ENCODE results near the gene RAD51B.

The RAD51B gene

GRCh38 chr14:68583548-68584280 lies 764.1 kb downstream of the RAD51B start:
- no peak overlapping the region for H3K4me3 ChIP-seq (ENCODE audit: low read depth, low read length)
- TF ChIP-seq, protein P1, sequence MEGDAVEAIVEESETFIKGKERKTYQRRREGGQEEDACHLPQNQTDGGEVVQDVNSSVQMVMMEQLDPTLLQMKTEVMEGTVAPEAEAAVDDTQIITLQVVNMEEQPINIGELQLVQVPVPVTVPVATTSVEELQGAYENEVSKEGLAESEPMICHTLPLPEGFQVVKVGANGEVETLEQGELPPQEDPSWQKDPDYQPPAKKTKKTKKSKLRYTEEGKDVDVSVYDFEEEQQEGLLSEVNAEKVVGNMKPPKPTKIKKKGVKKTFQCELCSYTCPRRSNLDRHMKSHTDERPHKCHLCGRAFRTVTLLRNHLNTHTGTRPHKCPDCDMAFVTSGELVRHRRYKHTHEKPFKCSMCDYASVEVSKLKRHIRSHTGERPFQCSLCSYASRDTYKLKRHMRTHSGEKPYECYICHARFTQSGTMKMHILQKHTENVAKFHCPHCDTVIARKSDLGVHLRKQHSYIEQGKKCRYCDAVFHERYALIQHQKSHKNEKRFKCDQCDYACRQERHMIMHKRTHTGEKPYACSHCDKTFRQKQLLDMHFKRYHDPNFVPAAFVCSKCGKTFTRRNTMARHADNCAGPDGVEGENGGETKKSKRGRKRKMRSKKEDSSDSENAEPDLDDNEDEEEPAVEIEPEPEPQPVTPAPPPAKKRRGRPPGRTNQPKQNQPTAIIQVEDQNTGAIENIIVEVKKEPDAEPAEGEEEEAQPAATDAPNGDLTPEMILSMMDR (IDR thresholded peaks at IDR 0.05; ENCODE audit: borderline replicate concordance, insufficient read depth, low read depth, low read length): no peak

DNA sequence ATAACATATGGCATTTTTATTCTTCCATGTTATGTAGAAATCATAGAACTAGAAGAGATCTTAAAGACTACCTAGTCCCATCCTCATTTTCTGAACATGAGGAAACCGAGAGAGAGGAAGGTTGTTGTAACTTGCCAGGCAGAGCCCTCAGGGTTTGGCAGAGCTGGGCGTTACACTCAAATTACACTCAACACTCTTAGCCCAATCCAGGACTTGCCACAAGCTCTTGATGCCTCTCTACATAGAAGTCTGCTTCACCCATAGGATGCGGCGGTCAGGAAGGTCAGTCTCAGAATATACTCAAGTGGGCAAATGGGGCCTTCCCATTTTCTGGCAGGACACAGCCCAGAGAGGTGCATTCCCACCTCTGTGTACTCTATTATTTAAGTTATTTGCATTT lies 765.2 kb downstream of the RAD51B start:
- TF ChIP-seq, protein P1 (IDR thresholded peaks at IDR 0.05; ENCODE audit: borderline replicate concordance, insufficient read depth, low read depth, low read length): no peak
- no peak overlapping the region for H3K4me3 ChIP-seq (ENCODE audit: low read depth, low read length)

DNA sequence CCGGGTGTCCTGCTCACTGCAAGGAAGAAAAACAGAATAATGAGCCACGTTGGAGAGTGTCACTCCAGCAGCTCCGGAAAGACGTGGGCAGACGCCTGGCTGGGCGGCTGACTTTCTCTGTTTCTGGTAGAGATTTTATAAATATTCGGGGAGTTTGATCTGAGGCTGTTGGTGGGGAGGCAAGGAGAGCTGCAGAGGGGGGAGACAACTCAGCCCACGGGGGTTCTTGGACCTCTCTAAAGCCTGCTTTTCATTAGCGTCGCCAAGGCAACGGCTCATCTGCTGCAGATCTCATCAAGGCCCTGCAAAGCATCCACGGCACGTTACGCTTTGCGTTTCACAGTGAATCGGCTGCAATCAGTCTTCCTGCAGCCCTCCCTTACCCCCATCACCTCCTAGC lies 766.1 kb downstream of the RAD51B start:
- TF ChIP-seq, protein P1 (IDR thresholded peaks at IDR 0.05; ENCODE audit: borderline replicate concordance, insufficient read depth, low read depth, low read length): no peak
- no peak overlapping the region for H3K4me3 ChIP-seq (ENCODE audit: low read depth, low read length)

GRCh38 chr14:68586896-68587751 lies 767.5 kb downstream of the RAD51B start:
- TF ChIP-seq, protein P1 (IDR thresholded peaks at IDR 0.05; ENCODE audit: borderline replicate concordance, insufficient read depth, low read depth, low read length): no peak
- H3K4me3 ChIP-seq (ENCODE audit: low read depth, low read length): no peak overlapping the region

DNA sequence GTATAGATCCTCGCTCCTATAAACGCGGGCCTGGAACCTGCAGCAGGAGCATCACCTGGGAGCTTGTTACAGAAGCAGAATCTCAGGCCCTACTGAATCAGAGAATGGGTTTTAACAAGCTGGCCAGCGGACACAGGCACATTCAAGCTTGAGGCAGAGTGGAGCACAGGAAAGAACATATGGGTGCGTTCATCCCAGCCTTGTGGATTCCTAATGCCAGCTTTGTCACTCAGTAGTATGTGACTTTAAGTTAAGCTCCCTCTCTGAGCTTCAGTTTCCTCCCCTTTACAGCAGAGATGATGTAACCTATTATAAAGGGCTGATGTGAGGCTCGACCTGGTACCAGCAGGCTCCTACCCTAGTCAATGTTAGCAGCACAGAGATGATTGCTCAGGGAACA lies 768.4 kb downstream of the RAD51B start:
- H3K4me3 ChIP-seq (ENCODE audit: low read depth, low read length): no peak overlapping the region
- TF ChIP-seq, protein P1 (IDR thresholded peaks at IDR 0.05; ENCODE audit: borderline replicate concordance, insufficient read depth, low read depth, low read length): no peak

- H3K4me3 ChIP-seq (ENCODE audit: low read depth, low read length): no peak overlapping the region
- TF ChIP-seq, protein P1 (IDR thresholded peaks at IDR 0.05; ENCODE audit: borderline replicate concordance, insufficient read depth, low read depth, low read length): no peak
Observed at GRCh38 chr14:68589447-68590200, 770.0 kb downstream of the RAD51B start.
